Measurements from ENCODE around the gene CFAP61.
A peak's percentile ranks its signal among the peaks of the same experiment; 100 is the strongest.

CFAP61 gene

DNA sequence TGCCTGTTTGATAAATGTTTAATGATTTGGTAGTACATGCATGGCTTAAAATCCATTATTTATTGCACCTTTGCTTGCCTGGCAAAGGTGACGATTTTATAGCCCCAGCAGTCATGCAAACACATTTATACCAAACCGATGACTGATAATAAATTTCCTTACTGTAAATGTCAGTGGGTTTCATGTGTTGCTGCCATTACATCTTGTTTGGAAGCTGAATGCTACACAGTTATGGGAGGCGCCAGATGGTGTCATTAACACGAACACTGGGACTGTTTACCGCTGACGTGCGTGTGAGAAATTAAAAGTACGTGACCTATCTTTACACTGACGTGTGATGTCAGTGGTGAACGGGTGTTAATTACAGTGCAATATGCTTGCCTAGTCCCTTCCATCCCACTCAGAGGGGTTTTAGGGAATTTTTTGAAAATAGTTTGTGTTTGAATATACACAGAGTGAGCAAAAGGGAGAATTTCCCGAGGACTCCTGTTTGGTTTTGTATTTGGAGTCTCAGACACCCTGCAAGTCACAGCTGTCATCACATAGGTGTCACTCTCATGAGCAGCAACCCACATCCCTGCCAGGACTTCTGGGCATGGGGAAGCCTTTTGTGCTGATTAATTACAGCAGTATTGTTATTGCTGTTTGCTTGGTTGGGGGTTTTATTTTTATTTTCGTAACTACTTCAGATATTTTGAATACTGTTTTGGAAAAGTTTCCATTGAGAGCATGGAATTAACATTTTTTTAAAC, 163.8 kb downstream of the CFAP61 start:
- Histone ChIP-seq H3K4me1 (ENCODE audit: control insufficient read depth, insufficient read depth, low read length) (peaks cover 26% of the 10 kb centered on the region), H3K36me3 (ENCODE audit: control insufficient read depth in 2 of 2, insufficient read depth in 1 of 2, low read length in 2 of 2) (no peaks in the 10 kb centered on the region), H3K9me3 (ENCODE audit: control insufficient read depth, insufficient read depth, low read depth, low read length) (no peaks in the 10 kb centered on the region), H3K4me3 (ENCODE audit: low read depth, low read length) (no peak overlapping the region), H3K27ac (ENCODE audit: extremely low read depth, low read depth, low read length) (peak overlapping the region; percentile 19; the same call in 1 of the 2 replicates)
- POLR2A ChIA-PET, result no interaction called here
- CTCF ChIA-PET, result no interaction called here
- TF ChIP-seq ZFP69B (tag by site-specific recombination; IDR thresholded peaks at IDR 0.05) (peak; percentile 40; the same call in 1 of the 2 replicates), ZNF510 (tag by site-specific recombination; IDR thresholded peaks at IDR 0.05; ENCODE audit: insufficient replicate concordance) (no peak), KLF8 (tag by site-specific recombination; IDR thresholded peaks at IDR 0.05) (peak; percentile 73), ZNF416 (tag by site-specific recombination; IDR thresholded peaks at IDR 0.05) (no peak), ZBTB21 (tag by site-specific recombination; IDR thresholded peaks at IDR 0.05) (peak; percentile 92), ZBTB8A (tag by site-specific recombination; IDR thresholded peaks at IDR 0.05) (peak; percentile 74), ZNF214 (tag by site-specific recombination; IDR thresholded peaks at IDR 0.05; ENCODE audit: borderline replicate concordance) (no peak), ZNF843 (tag by site-specific recombination; IDR thresholded peaks at IDR 0.05) (peak; percentile 98), YY2 (tag by site-specific recombination; IDR thresholded peaks at IDR 0.05) (0 out of 2 replicates have a peak, but pooled peaks have one; percentile 23), SETDB1 (IDR thresholded peaks at IDR 0.05; ENCODE audit: insufficient read length, low read length) (no peak), IKZF3 (tag by site-specific recombination; IDR thresholded peaks at IDR 0.05) (peak; percentile 98), ZNF76 (tag by site-specific recombination; IDR thresholded peaks at IDR 0.05; ENCODE audit: borderline replicate concordance, low read depth) (peak; percentile 85), ZNF654 (tag by site-specific recombination; IDR thresholded peaks at IDR 0.05; ENCODE audit: low read depth) (0 out of 2 replicates have a peak, but pooled peaks have one; percentile 9), ZBTB7A (tag by site-specific recombination; IDR thresholded peaks at IDR 0.05; ENCODE audit: low read depth) (peak; percentile 35; the same call in 1 of the 2 replicates), ZIC2 (tag by site-specific recombination; IDR thresholded peaks at IDR 0.05) (peak; percentile 59), ZNF239 (tag by site-specific recombination; IDR thresholded peaks at IDR 0.05) (no peak), GLIS2 (tag by site-specific recombination; IDR thresholded peaks at IDR 0.05) (peak; percentile 54; the same call in 1 of the 2 replicates)
- TF ChIP-seq, protein P1, sequence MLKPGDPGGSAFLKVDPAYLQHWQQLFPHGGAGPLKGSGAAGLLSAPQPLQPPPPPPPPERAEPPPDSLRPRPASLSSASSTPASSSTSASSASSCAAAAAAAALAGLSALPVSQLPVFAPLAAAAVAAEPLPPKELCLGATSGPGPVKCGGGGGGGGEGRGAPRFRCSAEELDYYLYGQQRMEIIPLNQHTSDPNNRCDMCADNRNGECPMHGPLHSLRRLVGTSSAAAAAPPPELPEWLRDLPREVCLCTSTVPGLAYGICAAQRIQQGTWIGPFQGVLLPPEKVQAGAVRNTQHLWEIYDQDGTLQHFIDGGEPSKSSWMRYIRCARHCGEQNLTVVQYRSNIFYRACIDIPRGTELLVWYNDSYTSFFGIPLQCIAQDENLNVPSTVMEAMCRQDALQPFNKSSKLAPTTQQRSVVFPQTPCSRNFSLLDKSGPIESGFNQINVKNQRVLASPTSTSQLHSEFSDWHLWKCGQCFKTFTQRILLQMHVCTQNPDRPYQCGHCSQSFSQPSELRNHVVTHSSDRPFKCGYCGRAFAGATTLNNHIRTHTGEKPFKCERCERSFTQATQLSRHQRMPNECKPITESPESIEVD (tag by site-specific recombination; IDR thresholded peaks at IDR 0.05), result peak; percentile 100
- TF ChIP-seq, protein P2, sequence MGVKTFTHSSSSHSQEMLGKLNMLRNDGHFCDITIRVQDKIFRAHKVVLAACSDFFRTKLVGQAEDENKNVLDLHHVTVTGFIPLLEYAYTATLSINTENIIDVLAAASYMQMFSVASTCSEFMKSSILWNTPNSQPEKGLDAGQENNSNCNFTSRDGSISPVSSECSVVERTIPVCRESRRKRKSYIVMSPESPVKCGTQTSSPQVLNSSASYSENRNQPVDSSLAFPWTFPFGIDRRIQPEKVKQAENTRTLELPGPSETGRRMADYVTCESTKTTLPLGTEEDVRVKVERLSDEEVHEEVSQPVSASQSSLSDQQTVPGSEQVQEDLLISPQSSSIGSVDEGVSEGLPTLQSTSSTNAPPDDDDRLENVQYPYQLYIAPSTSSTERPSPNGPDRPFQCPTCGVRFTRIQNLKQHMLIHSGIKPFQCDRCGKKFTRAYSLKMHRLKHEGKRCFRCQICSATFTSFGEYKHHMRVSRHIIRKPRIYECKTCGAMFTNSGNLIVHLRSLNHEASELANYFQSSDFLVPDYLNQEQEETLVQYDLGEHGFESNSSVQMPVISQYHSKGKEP (tag by site-specific recombination; IDR thresholded peaks at IDR 0.05), result peak; percentile 98
- TF ChIP-seq, protein P3, sequence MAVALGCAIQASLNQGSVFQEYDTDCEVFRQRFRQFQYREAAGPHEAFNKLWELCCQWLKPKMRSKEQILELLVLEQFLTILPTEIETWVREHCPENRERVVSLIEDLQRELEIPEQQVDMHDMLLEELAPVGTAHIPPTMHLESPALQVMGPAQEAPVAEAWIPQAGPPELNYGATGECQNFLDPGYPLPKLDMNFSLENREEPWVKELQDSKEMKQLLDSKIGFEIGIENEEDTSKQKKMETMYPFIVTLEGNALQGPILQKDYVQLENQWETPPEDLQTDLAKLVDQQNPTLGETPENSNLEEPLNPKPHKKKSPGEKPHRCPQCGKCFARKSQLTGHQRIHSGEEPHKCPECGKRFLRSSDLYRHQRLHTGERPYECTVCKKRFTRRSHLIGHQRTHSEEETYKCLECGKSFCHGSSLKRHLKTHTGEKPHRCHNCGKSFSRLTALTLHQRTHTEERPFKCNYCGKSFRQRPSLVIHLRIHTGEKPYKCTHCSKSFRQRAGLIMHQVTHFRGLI (tag by site-specific recombination; IDR thresholded peaks at IDR 0.05), result peak; percentile 22; the same call in 1 of the 2 replicates
- TF ChIP-seq, protein P4, sequence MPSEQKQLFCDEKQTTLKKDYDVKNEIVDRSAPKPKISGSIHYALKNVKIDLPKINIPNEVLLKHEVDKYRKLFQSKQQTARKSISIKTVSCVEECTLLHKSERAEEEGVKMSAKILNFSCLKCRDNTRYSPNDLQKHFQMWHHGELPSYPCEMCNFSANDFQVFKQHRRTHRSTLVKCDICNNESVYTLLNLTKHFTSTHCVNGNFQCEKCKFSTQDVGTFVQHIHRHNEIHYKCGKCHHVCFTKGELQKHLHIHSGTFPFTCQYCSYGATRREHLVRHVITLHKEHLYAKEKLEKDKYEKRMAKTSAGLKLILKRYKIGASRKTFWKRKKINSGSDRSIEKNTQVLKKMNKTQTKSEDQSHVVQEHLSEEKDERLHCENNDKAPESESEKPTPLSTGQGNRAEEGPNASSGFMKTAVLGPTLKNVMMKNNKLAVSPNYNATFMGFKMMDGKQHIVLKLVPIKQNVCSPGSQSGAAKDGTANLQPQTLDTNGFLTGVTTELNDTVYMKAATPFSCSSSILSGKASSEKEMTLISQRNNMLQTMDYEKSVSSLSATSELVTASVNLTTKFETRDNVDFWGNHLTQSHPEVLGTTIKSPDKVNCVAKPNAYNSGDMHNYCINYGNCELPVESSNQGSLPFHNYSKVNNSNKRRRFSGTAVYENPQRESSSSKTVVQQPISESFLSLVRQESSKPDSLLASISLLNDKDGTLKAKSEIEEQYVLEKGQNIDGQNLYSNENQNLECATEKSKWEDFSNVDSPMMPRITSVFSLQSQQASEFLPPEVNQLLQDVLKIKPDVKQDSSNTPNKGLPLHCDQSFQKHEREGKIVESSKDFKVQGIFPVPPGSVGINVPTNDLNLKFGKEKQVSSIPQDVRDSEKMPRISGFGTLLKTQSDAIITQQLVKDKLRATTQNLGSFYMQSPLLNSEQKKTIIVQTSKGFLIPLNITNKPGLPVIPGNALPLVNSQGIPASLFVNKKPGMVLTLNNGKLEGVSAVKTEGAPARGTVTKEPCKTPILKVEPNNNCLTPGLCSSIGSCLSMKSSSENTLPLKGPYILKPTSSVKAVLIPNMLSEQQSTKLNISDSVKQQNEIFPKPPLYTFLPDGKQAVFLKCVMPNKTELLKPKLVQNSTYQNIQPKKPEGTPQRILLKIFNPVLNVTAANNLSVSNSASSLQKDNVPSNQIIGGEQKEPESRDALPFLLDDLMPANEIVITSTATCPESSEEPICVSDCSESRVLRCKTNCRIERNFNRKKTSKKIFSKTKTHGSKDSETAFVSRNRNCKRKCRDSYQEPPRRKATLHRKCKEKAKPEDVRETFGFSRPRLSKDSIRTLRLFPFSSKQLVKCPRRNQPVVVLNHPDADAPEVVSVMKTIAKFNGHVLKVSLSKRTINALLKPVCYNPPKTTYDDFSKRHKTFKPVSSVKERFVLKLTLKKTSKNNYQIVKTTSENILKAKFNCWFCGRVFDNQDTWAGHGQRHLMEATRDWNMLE (tag by site-specific recombination; conservative IDR thresholded peaks at IDR 0.05; ENCODE audit: low read depth), result peak; percentile 55; the same call in 1 of the 2 replicates
- TF ChIP-seq, protein P5, sequence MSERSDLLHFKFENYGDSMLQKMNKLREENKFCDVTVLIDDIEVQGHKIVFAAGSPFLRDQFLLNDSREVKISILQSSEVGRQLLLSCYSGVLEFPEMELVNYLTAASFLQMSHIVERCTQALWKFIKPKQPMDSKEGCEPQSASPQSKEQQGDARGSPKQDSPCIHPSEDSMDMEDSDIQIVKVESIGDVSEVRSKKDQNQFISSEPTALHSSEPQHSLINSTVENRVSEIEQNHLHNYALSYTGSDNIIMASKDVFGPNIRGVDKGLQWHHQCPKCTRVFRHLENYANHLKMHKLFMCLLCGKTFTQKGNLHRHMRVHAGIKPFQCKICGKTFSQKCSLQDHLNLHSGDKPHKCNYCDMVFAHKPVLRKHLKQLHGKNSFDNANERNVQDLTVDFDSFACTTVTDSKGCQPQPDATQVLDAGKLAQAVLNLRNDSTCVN (tag by site-specific recombination; optimal IDR thresholded peaks at IDR 0.05), result no peak
- TF ChIP-seq, protein P6, sequence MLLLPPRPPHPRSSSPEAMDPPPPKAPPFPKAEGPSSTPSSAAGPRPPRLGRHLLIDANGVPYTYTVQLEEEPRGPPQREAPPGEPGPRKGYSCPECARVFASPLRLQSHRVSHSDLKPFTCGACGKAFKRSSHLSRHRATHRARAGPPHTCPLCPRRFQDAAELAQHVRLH (tag by site-specific recombination; IDR thresholded peaks at IDR 0.05), result peak; percentile 83
- TF ChIP-seq, protein P7, sequence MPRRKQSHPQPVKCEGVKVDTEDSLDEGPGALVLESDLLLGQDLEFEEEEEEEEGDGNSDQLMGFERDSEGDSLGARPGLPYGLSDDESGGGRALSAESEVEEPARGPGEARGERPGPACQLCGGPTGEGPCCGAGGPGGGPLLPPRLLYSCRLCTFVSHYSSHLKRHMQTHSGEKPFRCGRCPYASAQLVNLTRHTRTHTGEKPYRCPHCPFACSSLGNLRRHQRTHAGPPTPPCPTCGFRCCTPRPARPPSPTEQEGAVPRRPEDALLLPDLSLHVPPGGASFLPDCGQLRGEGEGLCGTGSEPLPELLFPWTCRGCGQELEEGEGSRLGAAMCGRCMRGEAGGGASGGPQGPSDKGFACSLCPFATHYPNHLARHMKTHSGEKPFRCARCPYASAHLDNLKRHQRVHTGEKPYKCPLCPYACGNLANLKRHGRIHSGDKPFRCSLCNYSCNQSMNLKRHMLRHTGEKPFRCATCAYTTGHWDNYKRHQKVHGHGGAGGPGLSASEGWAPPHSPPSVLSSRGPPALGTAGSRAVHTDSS (tag by site-specific recombination; IDR thresholded peaks at IDR 0.05), result peak; percentile 32
